Ovary (tissue), 9 donors: ENCODE data around the gene CKB. TPM values are rescaled to one million over a fixed set of nuclear protein-coding genes. Genes with fewer than 3 reads are reported as not detected.

Experiments used
- DNase-seq, 5 donors: peaks; one replicate each; pipeline ENCODE4 v3.0.0-alpha.2; 2019 to 2020
- H3K27ac ChIP-seq, 2 donors: fragments of 200-600 bp; one replicate each; pipeline versions ENCODE4 v1.5.1 to v1.8.0; 2019 to 2022
- H3K27me3 ChIP-seq: fragments of 200-600 bp; one replicate; pipeline ENCODE4 v1.8.0; 2022
- H3K36me3 ChIP-seq: fragments of 200-600 bp; sonication (generic); one replicate; pipeline ENCODE4 v1.5.1; 2019
- H3K4me1 ChIP-seq: one replicate; pipeline ENCODE4 v1.8.1; 2013; ENCODE audit warnings: mild to moderate bottlenecking, moderate library complexity; ENCODE audit not compliant: insufficient read depth
- H3K4me3 ChIP-seq: fragments of 200-600 bp; sonication (generic); one replicate; pipeline ENCODE4 v1.5.1; 2017
- H3K9me3 ChIP-seq, 2 donors: fragments of 200-600 bp in 1 of 2; sonication (generic) in 1 of 2; one replicate each; pipeline versions ENCODE4 v1.5.1 to v1.8.1; 2013 to 2019; ENCODE audit warnings: mild to moderate bottlenecking in 1 of 2, moderate library complexity in 1 of 2
- EP300 ChIP-seq: sonication (generic); formaldehyde crosslinking; IDR thresholded peaks from one replicate; pipeline ENCODE4 v1.6.1; 2017; ENCODE audit warnings: antibody characterized with exemption
- POLR2A ChIP-seq: fragments of 450-650 bp; IDR thresholded peaks from one replicate; pipeline ENCODE4 v1.6.1; 2017; ENCODE audit warnings: antibody characterized with exemption, mild to moderate bottlenecking, moderate library complexity
- WGBS, 3 donors: extraction: QIAGEN DNeasy Blood & Tissue Kit in 1 of 3; methylation state at CpG; one replicate each; pipeline versions ENCODE4 v1.1.5 to v1.1.7; 2013 to 2017; 5-methylcytosine and 5-hydroxymethylcytosine counted together
- intact Hi-C, 4 donors: fragments of 100-400 bp; cut with DNase I; formaldehyde crosslinking; loops; one replicate each; pipeline versions ENCODE4 v1.11.0 to v1.15.1; 2022 to 2023
- polyA plus RNA-seq, 2 donors: library from polyadenylated mRNA; stranded (reverse); fragments of 200-250 nt in 1 of 2; fragments of 350-450 nt in 1 of 2; fragmentation: Illumina TruSeq in 1 of 2; extraction: RNeasy Lipid Tissue Mini Kit (QIAGEN cat#74804) in 1 of 2; gene quantifications; one replicate each; pipeline ENCODE4 v1.2.3, GENCODE V29; 2013 to 2014
- total RNA-seq, 7 donors: library from RNA; depleted of rRNA in 2 of 7; stranded (reverse); fragments of >200 nt in 2 of 7; fragmentation: NEBNext Ultra II Directional in 3 of 7; extraction: Animal tissue kit (Norgen Biotek cat#: 25700) in 3 of 7; gene quantifications; one replicate each; pipeline versions ENCODE4 v1.1.0 to v1.2.4, GENCODE V29; 2016 to 2023
- TF ChIP-seq, protein P1 (sequence below), 3 donors: fragments of 450-650 bp in 2 of 3; fragments of 200-600 bp in 1 of 3; IDR thresholded peaks; one replicate each; pipeline versions ENCODE4 v1.5.1 to v1.8.0; 2016 to 2022; ENCODE audit warnings: antibody characterized with exemption in 3 of 3, mild to moderate bottlenecking in 1 of 3
- donor health status: DM: no; HTN: no; CAD: no; lungs with moderate emphysema.
- donor health status: DM: no; HTN: no; CAD: no.
- donor health status: Bipolar disorder and iron deficiency.
- donor health status: DM: yes; HTN: yes; CAD: no.
- donor health status: DM: no; HTN: no; CAD: no.
- donor health status: DM: yes; HTN: yes; CAD: no.

Gene CKB
- total and polyA plus RNA-seq, 9 donors, result 47.5 to 284 (median 134) TPM

DNA sequence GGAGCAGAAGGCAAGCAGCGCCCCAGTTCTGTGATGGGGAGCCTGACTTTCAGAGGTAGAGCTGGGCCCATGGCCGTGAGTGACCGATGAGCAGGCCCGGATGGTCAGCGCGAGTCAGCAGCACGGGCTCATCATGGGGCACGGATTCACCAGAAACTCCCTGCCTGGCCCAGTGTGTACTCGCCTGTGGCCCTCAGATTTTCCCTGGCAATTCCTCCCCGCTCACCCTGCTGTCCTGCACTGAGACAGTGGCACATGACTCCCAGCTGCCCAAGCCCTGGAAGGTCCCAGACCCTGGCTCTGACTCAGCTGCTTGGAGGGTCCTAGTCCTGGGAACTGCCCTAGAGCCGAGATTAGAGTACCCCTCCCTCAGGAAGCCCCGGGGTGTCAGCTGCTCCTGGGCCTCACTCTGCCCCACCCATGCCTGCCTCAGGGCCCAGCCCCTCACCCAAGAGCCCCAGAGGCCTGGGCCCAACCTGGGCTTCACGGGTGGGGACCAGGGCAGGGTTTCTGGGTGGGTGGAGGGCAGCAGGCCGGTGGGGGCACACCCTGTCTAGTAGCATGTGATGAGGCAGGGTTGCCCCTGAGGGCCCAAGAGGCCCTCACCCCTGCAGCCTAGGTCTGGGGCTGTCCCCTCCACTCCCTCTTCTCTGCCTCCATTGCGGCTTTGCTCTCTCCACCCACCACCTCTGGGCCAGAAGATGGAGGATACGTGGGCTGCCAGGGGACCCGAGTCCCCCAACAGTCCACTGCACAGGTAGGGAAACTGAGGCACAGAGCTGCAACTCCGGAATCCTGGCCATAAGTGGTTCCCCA lies 14.8 kb upstream of the CKB start:
- Histone ChIP-seq H3K27ac (peak overlapping the region in 1 of 2 donors; percentile 38), H3K27me3 (no peaks in the 10 kb centered on the region), H3K9me3 (no peaks in the 10 kb centered on the region), H3K36me3 (no peaks in the 10 kb centered on the region), H3K4me1 (peaks cover 8% of the 10 kb centered on the region), H3K4me3 (no peak overlapping the region)
- TF ChIP-seq EP300 (no peak), POLR2A (no peak)
- TF ChIP-seq, protein P1, sequence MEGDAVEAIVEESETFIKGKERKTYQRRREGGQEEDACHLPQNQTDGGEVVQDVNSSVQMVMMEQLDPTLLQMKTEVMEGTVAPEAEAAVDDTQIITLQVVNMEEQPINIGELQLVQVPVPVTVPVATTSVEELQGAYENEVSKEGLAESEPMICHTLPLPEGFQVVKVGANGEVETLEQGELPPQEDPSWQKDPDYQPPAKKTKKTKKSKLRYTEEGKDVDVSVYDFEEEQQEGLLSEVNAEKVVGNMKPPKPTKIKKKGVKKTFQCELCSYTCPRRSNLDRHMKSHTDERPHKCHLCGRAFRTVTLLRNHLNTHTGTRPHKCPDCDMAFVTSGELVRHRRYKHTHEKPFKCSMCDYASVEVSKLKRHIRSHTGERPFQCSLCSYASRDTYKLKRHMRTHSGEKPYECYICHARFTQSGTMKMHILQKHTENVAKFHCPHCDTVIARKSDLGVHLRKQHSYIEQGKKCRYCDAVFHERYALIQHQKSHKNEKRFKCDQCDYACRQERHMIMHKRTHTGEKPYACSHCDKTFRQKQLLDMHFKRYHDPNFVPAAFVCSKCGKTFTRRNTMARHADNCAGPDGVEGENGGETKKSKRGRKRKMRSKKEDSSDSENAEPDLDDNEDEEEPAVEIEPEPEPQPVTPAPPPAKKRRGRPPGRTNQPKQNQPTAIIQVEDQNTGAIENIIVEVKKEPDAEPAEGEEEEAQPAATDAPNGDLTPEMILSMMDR (IDR thresholded peaks at IDR 0.05), result no peak
- peak in 2 of 5 donors; percentile 29 to 40 for DNase-seq
- intact Hi-C loops, result no loop called here
- 69 to 70% (median 69%) methylated on average over 18 of the region's 18 CpGs for WGBS, 3 donors

- H3K27ac ChIP-seq, result no peak overlapping the region
- TF ChIP-seq, protein P1 (IDR thresholded peaks at IDR 0.05), result no peak
- no peak for TF ChIP-seq POLR2A
- no peak for TF ChIP-seq EP300
- DNase-seq, result peak in 1 of 5 donors; percentile 24
- H3K4me3 ChIP-seq, result no peak overlapping the region
- intact Hi-C loops, result no loop called here
- 57 to 71% (median 68%) methylated on average over 9 of the region's 9 CpGs for WGBS, 3 donors
- H3K4me1 ChIP-seq, result peaks cover 5% of the 10 kb centered on the region
- H3K9me3 ChIP-seq, result no peaks in the 10 kb centered on the region
- no peaks in the 10 kb centered on the region for H3K36me3 ChIP-seq
- H3K27me3 ChIP-seq, result no peaks in the 10 kb centered on the region
These were observed 14.1 kb upstream of the CKB start for GRCh38 chr14:103536693-103537092.

DNA sequence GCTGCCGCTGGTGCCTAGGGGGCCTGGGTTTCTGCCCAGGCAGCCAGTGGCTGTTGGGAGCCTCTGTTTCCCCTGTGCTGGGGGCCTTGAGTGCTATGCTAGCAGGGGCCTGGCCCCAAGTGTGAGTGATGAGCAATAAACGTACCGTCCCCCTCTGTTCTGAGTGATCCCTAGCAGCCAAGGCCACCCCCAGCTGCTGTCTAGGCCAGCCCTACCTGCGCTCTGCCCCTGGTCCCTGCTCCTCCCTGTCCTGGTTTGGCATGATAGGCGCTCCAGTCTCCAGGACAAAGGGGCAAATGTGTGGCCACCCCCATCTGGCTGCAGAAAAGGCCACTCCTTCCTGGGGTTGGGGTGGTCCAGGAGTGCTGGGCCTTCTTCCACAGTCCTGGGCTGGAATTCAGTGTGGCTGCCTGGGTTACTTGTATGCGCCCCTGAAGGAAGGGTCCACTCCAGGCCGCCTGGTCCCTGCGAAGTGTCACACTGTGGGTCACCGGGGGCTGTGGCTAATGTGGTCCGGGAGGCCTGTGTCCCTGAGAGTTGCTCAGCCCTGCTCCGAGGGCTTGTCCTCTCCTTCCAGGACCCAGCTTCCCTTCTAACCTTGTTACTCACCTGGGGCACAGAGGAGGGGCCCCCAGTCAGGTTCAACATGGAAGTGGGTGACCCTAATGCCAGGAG lies 13.4 kb upstream of the CKB start:
- H3K9me3 ChIP-seq, result no peaks in the 10 kb centered on the region
- WGBS, 3 donors, result 79 to 89% (median 87%) methylated on average over 11 of the region's 11 CpGs
- no peaks in the 10 kb centered on the region for H3K27me3 ChIP-seq
- intact Hi-C loops, result no loop called here
- H3K36me3 ChIP-seq, result no peaks in the 10 kb centered on the region
- no peak overlapping the region for H3K27ac ChIP-seq
- peak in 2 of 5 donors; percentile 18 to 38 for DNase-seq
- TF ChIP-seq POLR2A (no peak), EP300 (no peak)
- TF ChIP-seq, protein P1 (IDR thresholded peaks at IDR 0.05), result no peak
- H3K4me1 ChIP-seq, result peaks cover 5% of the 10 kb centered on the region
- no peak overlapping the region for H3K4me3 ChIP-seq

GRCh38 chr14:103535081-103535890 lies 12.7 kb upstream of the CKB start:
- TF ChIP-seq, protein P1 (IDR thresholded peaks at IDR 0.05), result no peak
- TF ChIP-seq EP300, result no peak
- TF ChIP-seq POLR2A, result no peak
- intact Hi-C loops, result no loop called here
- H3K4me3 ChIP-seq, result no peak overlapping the region
- H3K4me1 ChIP-seq, result peaks cover 3% of the 10 kb centered on the region
- no peaks in the 10 kb centered on the region for H3K27me3 ChIP-seq
- no peaks in the 10 kb centered on the region for H3K9me3 ChIP-seq
- 63 to 80% (median 68%) methylated on average over 15 to 21 of the region's 21 CpGs for WGBS, 3 donors
- DNase-seq, result peak in 1 of 5 donors; percentile 36
- H3K36me3 ChIP-seq, result no peaks in the 10 kb centered on the region
- H3K27ac ChIP-seq, result peak overlapping the region in 1 of 2 donors; percentile 24
